Kidney (tissue), 14 donors: ENCODE data around the gene RAG2. TPM values are rescaled to one million over a fixed set of nuclear protein-coding genes. Genes with fewer than 3 reads are reported as not detected.

ENCODE experiments used
- DNase-seq, 5 donors: peaks; one replicate each; pipeline ENCODE4 v3.0.0-alpha.2; 2013 to 2020
- FAIRE-seq: peaks from 2 replicates; lab custom pipeline; 2012; peaks lifted over from hg19 to GRCh38; lab: Jason Lieb, UNC
- H3K27ac ChIP-seq, 2 donors: one replicate each; pipeline ENCODE4 v1.7.0; 2013; ENCODE audit warnings: low read depth in 2 of 2, low read length in 2 of 2, inconsistent platforms in 1 of 2
- H3K27me3 ChIP-seq: one replicate; pipeline ENCODE4 v1.7.1; 2013; ENCODE audit warnings: low read length, inconsistent platforms; ENCODE audit not compliant: control insufficient read depth, insufficient read depth
- H3K36me3 ChIP-seq, 3 donors: one replicate each; pipeline versions ENCODE4 v1.7.0 to v1.7.1; 2013; ENCODE audit warnings: low read length in 3 of 3, control low read depth in 1 of 3, inconsistent platforms in 1 of 3; ENCODE audit not compliant: insufficient read depth in 3 of 3, control insufficient read depth in 2 of 3
- H3K4me1 ChIP-seq, 3 donors: one replicate each; pipeline versions ENCODE4 v1.7.0 to v1.7.1; 2013; ENCODE audit warnings: low read length in 3 of 3, inconsistent platforms in 1 of 3, low read depth in 1 of 3; ENCODE audit not compliant: control insufficient read depth in 2 of 3, insufficient read depth in 2 of 3
- H3K4me3 ChIP-seq, 3 donors: one replicate each; pipeline versions ENCODE4 v1.7.0 to v1.8.1; 2013; ENCODE audit warnings: low read length in 3 of 3, control low read depth in 1 of 3, inconsistent platforms in 1 of 3
- H3K9ac ChIP-seq, 3 donors: one replicate each; pipeline versions ENCODE4 v1.7.0 to v1.7.1; 2013; ENCODE audit warnings: low read length in 3 of 3, control low read depth in 1 of 3, inconsistent platforms in 1 of 3
- H3K9me3 ChIP-seq, 3 donors: one replicate each; pipeline versions ENCODE4 v1.7.0 to v1.7.1; 2013; ENCODE audit warnings: low read length in 3 of 3, control low read depth in 1 of 3, inconsistent platforms in 1 of 3; ENCODE audit not compliant: control insufficient read depth in 2 of 3, insufficient read depth in 1 of 3
- CTCF ChIP-seq: IDR thresholded peaks from 3 replicates; pipeline ENCODE4 v1.5.1; 2012; ENCODE audit warnings: mild to moderate bottlenecking, moderate library complexity, borderline replicate concordance; ENCODE audit not compliant: insufficient read depth; ENCODE audit errors: extremely low read depth
- intact Hi-C: fragments of 100-400 bp; cut with DNase I; formaldehyde crosslinking; loops from one replicate; pipeline ENCODE4 v1.11.1; 2022
- polyA plus RNA-seq: library from polyadenylated mRNA; stranded (reverse); fragments of 350-450 nt; fragmentation: Illumina TruSeq; extraction: RNeasy Lipid Tissue Mini Kit (QIAGEN cat#74804); gene quantifications from one replicate; pipeline ENCODE4 v1.2.3, GENCODE V29; 2014; ENCODE audit warnings: low read depth, low replicate concordance; ENCODE audit not compliant: insufficient read depth
- total RNA-seq: library from RNA; stranded (reverse); fragmentation: NEBNext Ultra II Directional; extraction: Animal tissue kit (Norgen Biotek cat#: 25700); gene quantifications from one replicate; pipeline ENCODE4 v1.2.1, GENCODE V29; 2021
- donor health status: control.
- donor health status: control.
- donor health status: control.
- donor health status: control.
- donor health status: control.
- donor health status: DM: yes; HTN: yes; CAD: no.
- donor health status: Normal renal cell carcinoma (clear cell type).

The RAG2 gene
- total and polyA plus RNA-seq, 2 donors from 2014 or later, result not detected

DNA sequence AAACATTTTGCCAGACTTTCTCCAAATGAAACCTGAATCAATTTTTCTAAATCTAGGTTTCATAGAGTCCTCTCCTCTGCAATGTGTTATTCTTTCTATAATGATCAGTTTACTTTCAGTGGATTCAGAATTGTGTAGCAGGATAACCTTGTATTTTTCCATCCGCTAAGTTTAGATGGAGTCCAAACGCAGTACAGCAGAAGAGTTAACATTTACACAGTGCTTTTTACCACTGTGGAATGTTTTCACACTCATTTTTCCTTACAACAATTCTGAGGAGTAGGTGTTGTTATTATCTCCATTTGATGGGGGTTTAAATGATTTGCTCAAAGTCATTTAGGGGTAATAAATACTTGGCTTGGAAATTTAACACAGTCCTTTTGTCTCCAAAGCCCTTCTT, 20.7 kb downstream of the RAG2 start:
- Histone ChIP-seq H3K27ac (no peak overlapping the region), H3K9me3 (no peaks in the 10 kb centered on the region), H3K9ac (no peak overlapping the region), H3K27me3 (no peaks in the 10 kb centered on the region), H3K4me3 (no peak overlapping the region), H3K36me3 (no peaks in the 10 kb centered on the region), H3K4me1 (no peaks in the 10 kb centered on the region)
- FAIRE-seq (no peak), DNase-seq (no peak)
- intact Hi-C loops, result no loop called here
- TF ChIP-seq CTCF, result no peak

GRCh38 chr11:36574486-36574885, 23.6 kb downstream of the RAG2 start:
- intact Hi-C loops, result no loop called here
- no peak for TF ChIP-seq CTCF
- no peaks in the 10 kb centered on the region for H3K27me3 ChIP-seq

DNA sequence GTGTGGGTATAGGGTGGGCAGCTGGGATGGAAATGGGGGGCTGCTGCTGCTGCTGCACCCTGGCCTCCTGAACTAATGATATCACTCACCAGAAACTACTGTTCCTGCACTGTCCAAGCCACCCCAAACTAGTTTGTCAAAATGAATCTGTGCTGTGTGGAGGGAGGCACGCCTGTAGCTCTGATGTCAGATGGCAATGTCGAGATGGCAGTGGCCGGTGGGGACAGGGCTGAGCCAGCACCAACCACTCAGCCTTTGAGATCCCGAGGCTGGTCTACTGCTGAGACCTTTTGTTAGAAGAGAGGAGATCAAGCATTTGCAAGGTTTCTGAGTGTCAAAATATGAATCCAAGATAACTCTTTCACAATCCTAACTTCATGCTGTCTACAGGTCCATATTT, 28.9 kb downstream of the RAG2 start:
- DNase-seq (no peak), FAIRE-seq (no peak)
- no peaks in the 10 kb centered on the region for H3K4me1 ChIP-seq
- H3K4me3 ChIP-seq, result no peak overlapping the region
- no peaks in the 10 kb centered on the region for H3K27me3 ChIP-seq
- H3K36me3 ChIP-seq, result no peaks in the 10 kb centered on the region
- intact Hi-C loops, result loop anchor here (10.0 kb wide), 1 partner anchor 106 kb away; no protein-coding TSS in a partner anchor
- H3K27ac ChIP-seq, result no peak overlapping the region
- no peak overlapping the region for H3K9ac ChIP-seq
- no peak for TF ChIP-seq CTCF
- no peaks in the 10 kb centered on the region for H3K9me3 ChIP-seq

More at GRCh38 chr11:36574486-36574885, 23.6 kb downstream of the RAG2 start:
- DNase-seq (peak in 1 of 5 donors; percentile 29), FAIRE-seq (no peak)
- no peak overlapping the region for H3K4me3 ChIP-seq
- H3K4me1 ChIP-seq, result no peaks in the 10 kb centered on the region
- no peak overlapping the region for H3K9ac ChIP-seq
- no peaks in the 10 kb centered on the region for H3K9me3 ChIP-seq
- no peaks in the 10 kb centered on the region for H3K36me3 ChIP-seq
- no peak overlapping the region for H3K27ac ChIP-seq

DNA sequence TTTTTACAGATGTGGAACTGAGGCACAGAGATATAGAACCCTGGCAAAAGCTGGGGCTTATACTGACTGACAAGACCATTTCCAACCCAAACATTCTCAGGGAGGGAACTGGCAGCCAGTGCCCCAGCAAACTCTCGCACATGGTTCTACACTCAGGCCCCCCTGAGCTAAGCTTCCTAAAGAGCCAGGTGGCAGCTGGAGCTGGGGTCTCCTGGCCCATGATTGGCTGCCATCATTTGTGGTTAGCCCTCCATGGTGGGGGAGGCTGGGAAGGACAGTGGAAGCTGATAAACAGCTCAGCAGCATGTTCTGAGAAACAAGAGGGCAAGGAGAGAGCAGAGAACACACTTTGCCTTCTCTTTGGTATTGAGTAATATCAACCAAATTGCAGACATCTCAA, 30.3 kb downstream of the RAG2 start, which contains the start of gene RAG1:
TSS of gene RAG1 (plus strand) at position 314 of the 400 bp plus-strand sequence. CDS start 5,298 bp downstream, outside the sequence.
- Histone ChIP-seq H3K27me3 (no peaks in the 10 kb centered on the region), H3K36me3 (no peaks in the 10 kb centered on the region), H3K4me1 (no peaks in the 10 kb centered on the region), H3K4me3 (no peak within 1 kb of the TSS), H3K27ac (no peak within 1 kb of the TSS), H3K9ac (no peak within 1 kb of the TSS), H3K9me3 (no peaks in the 10 kb centered on the region)
- no peak for FAIRE-seq
- intact Hi-C loops, result loop anchor here (10.0 kb wide), 1 partner anchor 107 kb away; no protein-coding TSS in a partner anchor
- no peak for TF ChIP-seq CTCF
- DNase-seq, result no peak
